Adrenal gland (tissue), 5 donors: Measurements from ENCODE around the gene TTC23L.

Experiments used
- POLR2A ChIP-seq, 2 donors: fragments of 450-650 bp; IDR thresholded peaks; one replicate each; pipeline ENCODE4 v1.6.1; 2017; ENCODE audit warnings: antibody characterized with exemption in 2 of 2, mild to moderate bottlenecking in 2 of 2, moderate library complexity in 1 of 2
- TF ChIP-seq, protein P1 (sequence below), 6 experiments: fragments of 450-650 bp in 4 of 6; fragments of 200-600 bp in 2 of 6; sonication (generic) in 1 of 6; IDR thresholded peaks; 1 replicate in 5 of 6; 2 replicates in 1 of 6; pipeline versions ENCODE4 v1.5.1 to v1.8.0; 2016 to 2021; ENCODE audit warnings: antibody characterized with exemption in 6 of 6, mild to moderate bottlenecking in 2 of 6, moderate library complexity in 1 of 6
- donor health status: DM: no; HTN: no; CAD: no.

DNA sequence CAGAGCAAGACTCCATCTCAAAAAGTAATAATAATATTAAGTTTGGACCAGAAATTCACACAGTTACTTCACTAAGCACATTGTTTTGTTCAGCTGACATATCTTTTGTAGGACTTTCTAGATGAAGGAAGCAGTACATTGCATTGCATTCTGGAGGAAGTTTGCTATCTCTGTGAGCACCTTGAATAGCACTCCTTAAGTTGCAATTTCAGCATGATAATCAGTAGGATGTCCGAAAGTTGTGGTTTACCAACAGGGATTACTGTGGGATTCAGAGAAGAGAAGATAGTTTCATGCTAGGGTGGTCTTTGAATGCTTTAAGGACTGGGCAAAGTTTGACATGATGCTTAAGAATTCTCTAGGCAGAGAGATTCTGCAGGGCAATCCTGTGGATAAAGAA lies 18.4 kb upstream of the TTC23L start:
- TF ChIP-seq, protein P1, sequence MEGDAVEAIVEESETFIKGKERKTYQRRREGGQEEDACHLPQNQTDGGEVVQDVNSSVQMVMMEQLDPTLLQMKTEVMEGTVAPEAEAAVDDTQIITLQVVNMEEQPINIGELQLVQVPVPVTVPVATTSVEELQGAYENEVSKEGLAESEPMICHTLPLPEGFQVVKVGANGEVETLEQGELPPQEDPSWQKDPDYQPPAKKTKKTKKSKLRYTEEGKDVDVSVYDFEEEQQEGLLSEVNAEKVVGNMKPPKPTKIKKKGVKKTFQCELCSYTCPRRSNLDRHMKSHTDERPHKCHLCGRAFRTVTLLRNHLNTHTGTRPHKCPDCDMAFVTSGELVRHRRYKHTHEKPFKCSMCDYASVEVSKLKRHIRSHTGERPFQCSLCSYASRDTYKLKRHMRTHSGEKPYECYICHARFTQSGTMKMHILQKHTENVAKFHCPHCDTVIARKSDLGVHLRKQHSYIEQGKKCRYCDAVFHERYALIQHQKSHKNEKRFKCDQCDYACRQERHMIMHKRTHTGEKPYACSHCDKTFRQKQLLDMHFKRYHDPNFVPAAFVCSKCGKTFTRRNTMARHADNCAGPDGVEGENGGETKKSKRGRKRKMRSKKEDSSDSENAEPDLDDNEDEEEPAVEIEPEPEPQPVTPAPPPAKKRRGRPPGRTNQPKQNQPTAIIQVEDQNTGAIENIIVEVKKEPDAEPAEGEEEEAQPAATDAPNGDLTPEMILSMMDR (IDR thresholded peaks at IDR 0.05): no peak
- no peak for TF ChIP-seq POLR2A (IDR thresholded peaks at IDR 0.05)
